CD4-positive, CD25-positive, alpha-beta regulatory T cell (primary cell): Measurements from ENCODE around the gene RAPGEF4. TPM values are rescaled to one million over a fixed set of nuclear protein-coding genes. Genes with fewer than 3 reads are reported as not detected.

Experiments
- ATAC-seq, 2 donors: fragments of 150-1000 bp; cut with Tn5 transposase; one replicate each; pipeline ENCODE4 v1.10.0; 2021; ENCODE audit warnings: low read depth in 2 of 2, moderate number of reproducible peaks in 2 of 2, moderate library complexity in 1 of 2
- DNase-seq, 3 donors: peaks; one replicate each; pipeline versions ENCODE4 v3.0.0 to v3.0.0-alpha.2; 2012 to 2022; ENCODE audit warnings: mixed read lengths in 1 of 3
- H3K27ac ChIP-seq: one replicate; pipeline ENCODE4 v1.7.0; 2013; ENCODE audit warnings: mild to moderate bottlenecking, low read length; ENCODE audit not compliant: insufficient read depth, poor library complexity, severe bottlenecking
- H3K27me3 ChIP-seq: one replicate; pipeline ENCODE4 v1.7.0; 2013; ENCODE audit warnings: low read length; ENCODE audit not compliant: control insufficient read depth, insufficient read depth
- H3K36me3 ChIP-seq: one replicate; pipeline ENCODE4 v1.7.0; 2013; ENCODE audit warnings: mild to moderate bottlenecking, low read length, moderate library complexity; ENCODE audit not compliant: control insufficient read depth, insufficient read depth
- H3K4me1 ChIP-seq: 2 replicates; pipeline ENCODE4 v1.7.0; 2013; ENCODE audit warnings: mild to moderate bottlenecking, low read length; ENCODE audit not compliant: insufficient read depth, control insufficient read depth, poor library complexity, severe bottlenecking
- H3K4me3 ChIP-seq: one replicate; pipeline ENCODE4 v1.7.0; 2013; ENCODE audit warnings: low read depth, mild to moderate bottlenecking, low read length, moderate library complexity
- H3K9me3 ChIP-seq, 2 experiments: 1 replicate in 1 of 2; 2 replicates in 1 of 2; pipeline ENCODE4 v1.7.0; 2013; ENCODE audit warnings: low read length in 2 of 2, mild to moderate bottlenecking in 1 of 2, moderate library complexity in 1 of 2; ENCODE audit not compliant: control insufficient read depth in 2 of 2
- H3K27ac Mint-ChIP-seq, 3 donors: one replicate each; pipeline ENCODE4 v1.8.0; 2020 to 2022; ENCODE audit warnings: mild to moderate bottlenecking in 3 of 3, mixed read lengths in 3 of 3, moderate library complexity in 2 of 3
- H3K27me3 Mint-ChIP-seq: one replicate; pipeline ENCODE4 v1.8.0; 2022; ENCODE audit warnings: mild to moderate bottlenecking, mixed read lengths
- H3K36me3 Mint-ChIP-seq: one replicate; pipeline ENCODE4 v1.8.0; 2020; ENCODE audit warnings: mixed read lengths
- H3K4me1 Mint-ChIP-seq, 4 donors: one replicate each; pipeline ENCODE4 v1.8.0; 2020 to 2022; ENCODE audit warnings: mixed read lengths in 4 of 4, mild to moderate bottlenecking in 1 of 4
- H3K4me3 Mint-ChIP-seq, 4 donors: one replicate each; pipeline ENCODE4 v1.8.0; 2020 to 2022; ENCODE audit warnings: mild to moderate bottlenecking in 4 of 4, mixed read lengths in 4 of 4, moderate library complexity in 3 of 4
- H3K9me3 Mint-ChIP-seq, 7 donors: one replicate each; pipeline ENCODE4 v1.8.0; 2020 to 2022; ENCODE audit warnings: mixed read lengths in 7 of 7, mild to moderate bottlenecking in 3 of 7, moderate library complexity in 2 of 7
- polyA plus RNA-seq, 4 donors: library from polyadenylated mRNA; unstranded; fragments of 300-500 nt; fragmentation: Illumina TruSeq; gene quantifications; one replicate each; pipeline ENCODE4 v1.2.3, GENCODE V29; 2021
- total RNA-seq: library from RNA; stranded (reverse); gene quantifications from one replicate; pipeline ENCODE4 v1.2.3, GENCODE V29; 2022

RAPGEF4 gene
- total and polyA plus RNA-seq, 5 donors from 2014 or later: 1.4 TPM; not detected in 4

DNA sequence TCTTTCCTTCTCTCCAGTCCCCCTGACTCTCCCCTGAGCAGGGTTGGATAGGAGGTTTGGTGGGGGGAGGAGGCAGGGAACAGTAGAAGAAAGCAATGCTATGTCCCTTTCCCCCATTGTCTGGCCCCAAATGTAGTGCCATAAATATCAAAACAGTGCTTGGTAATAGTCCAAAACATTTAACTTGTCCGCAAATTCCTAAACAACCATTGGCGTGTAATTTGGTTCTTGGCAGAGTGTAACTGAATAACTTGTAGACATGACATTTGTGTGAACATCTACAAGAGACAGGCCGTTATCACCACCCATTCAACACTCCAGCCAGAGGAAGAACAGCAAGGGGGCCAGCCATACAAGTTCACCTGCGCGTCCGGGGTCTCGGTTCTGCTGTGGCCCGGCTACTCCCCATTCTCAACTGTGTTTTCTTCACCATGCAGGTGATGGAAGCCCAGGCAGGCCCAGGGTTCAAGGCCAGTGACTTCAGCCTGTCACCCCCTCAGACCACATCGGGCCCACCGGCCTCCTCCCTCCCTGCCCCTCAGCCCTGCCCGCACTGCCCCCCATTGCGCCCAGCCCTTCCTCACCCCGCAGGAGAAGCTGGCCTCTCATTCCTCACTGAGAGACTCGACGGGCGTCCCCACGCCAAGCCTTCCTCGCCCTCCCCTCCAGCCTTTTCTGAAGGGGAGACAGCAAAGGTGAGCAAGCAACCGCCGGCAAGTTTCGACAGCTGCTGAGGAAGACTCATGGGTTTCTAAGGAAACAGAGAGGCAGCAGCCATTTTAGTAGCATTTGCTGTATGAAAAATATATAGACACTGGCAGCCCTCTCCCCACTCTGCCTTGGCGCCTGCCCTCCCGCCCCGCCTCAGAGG is 699 bp upstream of the RAPGEF4 start:
- ATAC-seq: no peak
- H3K4me3 ChIP-seq: no peak overlapping the region
- H3K27ac ChIP-seq: no peak overlapping the region
- H3K27me3 ChIP-seq: peaks cover 44% of the 10 kb centered on the region
- Mint-ChIP-seq H3K36me3 (peaks cover 5% of the 10 kb centered on the region), H3K4me1 (peaks cover 0 to 14% (median 1%) of the 10 kb centered on the region in 4 donors), H3K27ac (peak overlapping the region in 1 of 3 donors; percentile 27), H3K4me3 (peak overlapping the region in 3 of 4 donors; percentile 54 to 64 (median 55)), H3K9me3 (peaks cover 0 to 4% (median 0%) of the 10 kb centered on the region in 7 donors), H3K27me3 (peaks cover 64% of the 10 kb centered on the region)
- no peak for DNase-seq
- no peaks in the 10 kb centered on the region for H3K9me3 ChIP-seq
- no peaks in the 10 kb centered on the region for H3K36me3 ChIP-seq
- peaks cover 6% of the 10 kb centered on the region for H3K4me1 ChIP-seq

DNA sequence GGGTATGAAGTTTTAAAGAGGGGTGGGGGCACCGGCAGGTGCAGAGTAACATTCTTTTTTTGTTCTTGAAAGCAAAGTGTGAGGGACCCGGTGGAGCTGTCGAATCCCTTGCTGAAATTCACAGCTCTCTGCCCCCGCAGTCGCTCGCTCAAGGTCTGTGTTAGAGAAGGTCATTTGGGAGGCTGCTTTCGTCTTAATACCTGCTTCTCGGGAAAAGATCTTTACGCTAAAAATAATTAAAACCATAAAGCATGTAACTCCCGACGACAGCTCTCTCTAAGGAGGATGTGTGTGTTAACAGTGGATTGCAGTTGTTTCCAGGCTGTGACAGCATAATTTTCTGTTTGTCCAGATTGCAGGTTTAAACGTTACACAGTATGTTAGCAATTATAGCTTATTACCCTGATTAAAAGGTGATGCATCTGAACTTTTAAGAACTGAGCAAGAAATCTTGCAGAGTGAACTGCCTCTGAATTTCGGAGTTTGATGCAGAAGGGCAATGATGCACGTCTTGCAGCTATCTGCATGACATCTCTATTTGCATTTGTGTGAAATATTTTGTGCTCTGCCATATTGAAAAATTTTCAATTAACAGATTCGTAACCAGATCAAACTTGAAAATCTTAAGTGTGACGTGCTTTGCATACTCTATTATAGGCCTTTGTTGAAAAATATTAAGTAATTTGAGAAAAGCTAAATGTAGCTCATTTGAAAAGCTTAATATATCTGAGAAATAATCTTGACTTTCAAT is 954 bp downstream of the RAPGEF4 start:
- H3K4me1 Mint-ChIP-seq: peaks cover 0 to 14% (median 1%) of the 10 kb centered on the region in 4 donors
- peaks cover 56% of the 10 kb centered on the region for H3K27me3 Mint-ChIP-seq
- H3K4me1 ChIP-seq: peaks cover 6% of the 10 kb centered on the region
- no peak for ATAC-seq
- H3K4me3 Mint-ChIP-seq: peak overlapping the region; percentile 47 to 67 (median 66)
- no peak overlapping the region for H3K4me3 ChIP-seq
- peak overlapping the region in 1 of 3 donors; percentile 2 for H3K27ac Mint-ChIP-seq
- H3K9me3 ChIP-seq: no peaks in the 10 kb centered on the region
- H3K36me3 ChIP-seq: no peaks in the 10 kb centered on the region
- H3K9me3 Mint-ChIP-seq: peaks cover 0 to 4% (median 0%) of the 10 kb centered on the region in 7 donors
- no peak for DNase-seq
- H3K27me3 ChIP-seq: peaks cover 46% of the 10 kb centered on the region
- H3K36me3 Mint-ChIP-seq: peaks cover 5% of the 10 kb centered on the region
- no peak overlapping the region for H3K27ac ChIP-seq

DNA sequence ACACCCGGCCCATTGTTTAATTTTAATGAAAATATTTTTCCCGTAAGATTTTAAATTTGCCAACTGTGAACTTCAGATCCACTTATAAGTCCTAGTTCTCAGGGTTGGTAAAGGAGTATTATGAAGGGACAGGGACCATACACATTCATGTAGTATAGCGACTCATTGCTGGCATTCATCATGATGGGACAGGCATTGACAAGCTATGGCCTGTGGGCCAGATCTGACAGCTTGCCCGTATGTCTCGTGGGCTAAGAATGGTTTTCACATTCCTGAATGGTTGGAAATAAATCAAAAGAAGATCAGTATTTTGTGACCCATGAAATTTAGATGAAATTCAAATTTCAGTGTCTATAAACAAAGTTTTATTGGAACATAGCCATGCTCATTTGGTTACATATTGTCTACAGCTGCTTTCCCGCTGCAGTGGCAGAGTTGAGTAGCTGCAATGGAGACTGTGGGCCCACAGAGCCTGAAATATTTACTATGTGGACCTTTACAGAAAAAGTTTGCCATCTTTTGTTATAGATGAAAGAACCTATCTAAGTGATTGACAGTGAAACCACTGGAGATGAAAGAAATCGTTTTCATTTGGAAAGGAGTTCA is 4.1 kb downstream of the RAPGEF4 start:
- ATAC-seq (no peak), DNase-seq (no peak)
- H3K9me3 ChIP-seq: peaks cover 4% of the 10 kb centered on the region in 2 experiments
- peaks cover 28% of the 10 kb centered on the region for H3K27me3 ChIP-seq
- Mint-ChIP-seq H3K4me3 (no peak overlapping the region), H3K27ac (no peak overlapping the region), H3K9me3 (peaks cover 0 to 8% (median 4%) of the 10 kb centered on the region in 7 donors), H3K36me3 (peaks cover 5% of the 10 kb centered on the region), H3K4me1 (peaks cover 0 to 11% (median 1%) of the 10 kb centered on the region in 4 donors), H3K27me3 (peaks cover 49% of the 10 kb centered on the region)
- H3K4me3 ChIP-seq: no peak overlapping the region
- no peak overlapping the region for H3K27ac ChIP-seq
- no peaks in the 10 kb centered on the region for H3K36me3 ChIP-seq
- peaks cover 6% of the 10 kb centered on the region for H3K4me1 ChIP-seq

DNA sequence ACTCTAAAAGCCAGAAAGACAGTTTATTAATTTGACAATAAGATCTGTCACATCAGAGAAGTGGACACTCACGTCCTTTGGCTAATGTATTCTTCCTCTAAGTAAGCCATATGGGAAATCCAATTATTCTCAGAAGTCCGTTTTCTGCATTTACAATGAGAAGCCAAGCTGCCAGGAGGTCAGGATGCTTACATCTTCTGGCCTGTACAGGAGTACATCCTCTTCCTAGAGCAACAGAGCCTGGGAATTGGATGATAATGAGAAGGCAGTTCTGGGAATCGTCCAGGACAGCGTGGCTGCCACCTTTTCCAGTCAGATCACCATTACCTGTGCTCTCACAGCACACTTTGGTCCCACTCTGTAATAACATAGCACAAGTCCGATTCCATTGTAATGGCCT is 5.2 kb downstream of the RAPGEF4 start:
- no peak overlapping the region for H3K4me3 ChIP-seq
- no peak overlapping the region for H3K4me3 Mint-ChIP-seq
- no peak overlapping the region for H3K27ac ChIP-seq
- H3K4me1 ChIP-seq: peaks cover 5% of the 10 kb centered on the region
- peaks cover 0 to 13% (median 6%) of the 10 kb centered on the region in 7 donors for H3K9me3 Mint-ChIP-seq
- peaks cover 0 to 7% (median 1%) of the 10 kb centered on the region in 4 donors for H3K4me1 Mint-ChIP-seq
- H3K27me3 Mint-ChIP-seq: peaks cover 44% of the 10 kb centered on the region
- peaks cover 28% of the 10 kb centered on the region for H3K27me3 ChIP-seq
- no peak overlapping the region for H3K27ac Mint-ChIP-seq
- ATAC-seq (no peak), DNase-seq (no peak)
- no peaks in the 10 kb centered on the region for H3K36me3 ChIP-seq
- peaks cover 4% of the 10 kb centered on the region in 2 experiments for H3K9me3 ChIP-seq
- peaks cover 5% of the 10 kb centered on the region for H3K36me3 Mint-ChIP-seq

DNA sequence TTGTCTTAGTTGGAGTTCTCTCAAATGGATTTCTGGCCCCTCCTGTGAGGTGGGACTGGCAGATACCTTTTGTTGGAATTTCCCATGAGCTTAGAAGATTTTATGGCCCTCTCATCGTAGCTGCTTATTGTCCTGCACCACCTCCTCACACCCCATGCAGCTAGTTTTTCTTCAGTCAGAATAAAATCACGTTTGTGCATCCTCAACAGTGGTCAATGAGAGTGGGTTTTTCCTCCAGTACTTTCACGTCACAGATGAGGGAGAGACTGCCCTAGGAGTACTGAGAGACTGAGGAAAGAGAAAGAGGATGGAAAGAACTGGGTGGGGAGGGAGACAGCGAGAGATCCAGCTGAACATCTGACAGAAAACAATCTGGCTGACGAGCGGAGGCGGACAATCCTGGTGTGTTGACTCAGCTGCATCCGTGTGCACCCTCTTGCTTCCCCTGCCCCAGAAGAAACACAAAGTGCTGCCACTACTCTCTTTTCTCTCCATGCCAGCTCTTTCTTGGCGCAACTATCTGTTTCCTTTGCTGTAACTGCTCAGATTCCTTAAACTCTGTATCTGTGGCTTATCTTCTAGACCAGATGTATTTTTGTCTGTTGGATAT is 7.4 kb downstream of the RAPGEF4 start:
- H3K4me1 Mint-ChIP-seq: no peaks in the 10 kb centered on the region
- H3K27ac ChIP-seq: no peak overlapping the region
- DNase-seq: no peak
- peaks cover 0 to 13% (median 5%) of the 10 kb centered on the region in 7 donors for H3K9me3 Mint-ChIP-seq
- ATAC-seq: no peak
- H3K9me3 ChIP-seq: peaks cover 4% of the 10 kb centered on the region in 2 experiments
- H3K27me3 Mint-ChIP-seq: peaks cover 24% of the 10 kb centered on the region
- peaks cover 4% of the 10 kb centered on the region for H3K36me3 Mint-ChIP-seq
- no peaks in the 10 kb centered on the region for H3K36me3 ChIP-seq
- no peak overlapping the region for H3K4me3 Mint-ChIP-seq
- peaks cover 13% of the 10 kb centered on the region for H3K27me3 ChIP-seq
- no peaks in the 10 kb centered on the region for H3K4me1 ChIP-seq
- H3K4me3 ChIP-seq: no peak overlapping the region
- H3K27ac Mint-ChIP-seq: no peak overlapping the region

DNA sequence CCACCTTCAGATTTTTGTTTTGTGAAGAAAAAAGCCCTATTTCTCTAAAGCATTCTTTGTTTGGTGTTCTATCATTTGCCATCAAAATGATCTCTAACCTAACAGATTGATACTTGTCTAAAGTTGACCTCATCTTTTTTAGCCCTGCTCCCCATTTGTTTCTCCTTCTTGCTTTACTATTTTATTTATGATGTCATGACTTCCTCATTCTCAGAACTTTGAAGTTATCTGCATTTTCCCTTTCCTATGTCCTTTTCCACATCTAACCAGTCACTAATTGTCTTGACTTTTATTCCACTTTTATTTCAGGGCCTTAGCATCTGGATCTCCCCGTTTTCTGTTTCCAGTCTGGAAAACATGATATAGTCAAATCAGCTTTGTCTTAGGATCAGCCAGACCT is 8.3 kb downstream of the RAPGEF4 start:
- Mint-ChIP-seq H3K27me3 (peaks cover 16% of the 10 kb centered on the region), H3K4me3 (no peak overlapping the region), H3K9me3 (peaks cover 0 to 13% (median 5%) of the 10 kb centered on the region in 7 donors), H3K4me1 (no peaks in the 10 kb centered on the region), H3K36me3 (peaks cover 7% of the 10 kb centered on the region), H3K27ac (peak overlapping the region in 1 of 3 donors; percentile 58)
- Histone ChIP-seq H3K27me3 (peaks cover 8% of the 10 kb centered on the region), H3K36me3 (no peaks in the 10 kb centered on the region), H3K4me3 (no peak overlapping the region), H3K27ac (no peak overlapping the region), H3K4me1 (no peaks in the 10 kb centered on the region), H3K9me3 (peaks cover 4% of the 10 kb centered on the region in 2 experiments)
- ATAC-seq: no peak
- DNase-seq: no peak

DNA sequence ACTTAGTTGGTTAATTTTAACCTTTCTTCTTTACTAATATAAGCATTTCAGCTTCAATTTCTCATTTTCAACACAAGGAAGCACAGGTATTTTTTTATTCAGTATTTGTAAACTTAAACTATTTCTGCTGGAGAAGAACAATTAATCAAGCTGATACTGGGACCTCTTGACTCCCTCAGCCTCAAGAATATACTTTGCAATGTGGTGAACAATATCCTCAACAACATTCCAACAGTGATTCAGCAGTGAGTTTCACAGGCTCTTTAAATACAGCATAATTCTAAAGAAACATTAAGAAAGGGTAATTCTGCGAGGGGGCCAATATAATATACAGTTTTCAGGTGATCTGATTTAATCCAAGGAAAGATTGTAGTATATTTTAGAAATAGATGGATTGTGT is 10.0 kb downstream of the RAPGEF4 start:
- Mint-ChIP-seq H3K9me3 (peaks cover 0 to 13% (median 5%) of the 10 kb centered on the region in 7 donors), H3K4me3 (no peak overlapping the region), H3K27me3 (peaks cover 9% of the 10 kb centered on the region), H3K27ac (no peak overlapping the region), H3K4me1 (no peaks in the 10 kb centered on the region), H3K36me3 (peaks cover 7% of the 10 kb centered on the region)
- DNase-seq (no peak), ATAC-seq (no peak)
- Histone ChIP-seq H3K9me3 (peaks cover 4% of the 10 kb centered on the region in 2 experiments), H3K4me1 (no peaks in the 10 kb centered on the region), H3K36me3 (no peaks in the 10 kb centered on the region), H3K27ac (no peak overlapping the region), H3K27me3 (peaks cover 5% of the 10 kb centered on the region), H3K4me3 (no peak overlapping the region)
